Stimulated activated CD4-positive, alpha-beta T cell treated with anti-CD3 and anti-CD28 coated beads, Interleukin-12 subunit alpha, Interleukin-12 subunit beta, amount 100 ng/mL, for 48 hours (primary cell): Measurements from ENCODE around the gene TSPY10.
"Not testable (repeated sequence)": the region's sequence is repeated elsewhere in the genome, so short reads cannot be mapped to it uniquely, and the experiment has no call there.

Source experiments
- DNase-seq, 3 donors: peaks; one replicate each; pipeline ENCODE4 v3.0.0-alpha.2; 2020; ENCODE audit warnings: low read depth in 2 of 3, low spot score in 1 of 3

Gene TSPY10

DNA sequence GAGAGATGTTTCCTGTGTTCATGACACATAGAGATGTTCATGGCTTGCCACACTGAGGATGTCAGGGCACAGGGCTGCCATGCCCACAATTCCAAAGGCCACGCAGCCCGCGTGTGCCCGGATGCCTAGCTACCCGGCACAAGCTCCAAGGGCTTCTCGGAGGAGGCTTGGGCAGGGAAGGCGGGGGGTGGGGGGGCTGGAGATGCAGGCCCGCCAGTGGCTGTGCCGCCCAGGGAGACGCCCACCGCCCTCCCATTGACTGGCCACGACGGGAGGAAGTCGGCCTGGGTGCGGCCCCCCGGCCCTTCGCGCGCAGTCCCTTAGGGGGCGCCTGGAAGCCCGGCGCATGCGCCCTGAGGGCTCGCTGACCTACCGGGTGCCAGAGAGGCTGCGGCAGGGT is at the start of gene TSPY10:
TSS of gene TSPY10 (plus strand) at position 301 of the 400 bp plus-strand sequence. CDS start at position 347, 46 bp downstream.
- not testable (repeated sequence) for DNase-seq

GRCh38 chrY:9486967-9487366 is 40.7 kb upstream of the TSPY10 start, which contains the start of gene TSPY9:
Gene TSPY9, plus strand, starts transcription at chrY:9487267. Its CDS starts 46 bp downstream, at chrY:9487313.
- not testable (repeated sequence) for DNase-seq

DNA sequence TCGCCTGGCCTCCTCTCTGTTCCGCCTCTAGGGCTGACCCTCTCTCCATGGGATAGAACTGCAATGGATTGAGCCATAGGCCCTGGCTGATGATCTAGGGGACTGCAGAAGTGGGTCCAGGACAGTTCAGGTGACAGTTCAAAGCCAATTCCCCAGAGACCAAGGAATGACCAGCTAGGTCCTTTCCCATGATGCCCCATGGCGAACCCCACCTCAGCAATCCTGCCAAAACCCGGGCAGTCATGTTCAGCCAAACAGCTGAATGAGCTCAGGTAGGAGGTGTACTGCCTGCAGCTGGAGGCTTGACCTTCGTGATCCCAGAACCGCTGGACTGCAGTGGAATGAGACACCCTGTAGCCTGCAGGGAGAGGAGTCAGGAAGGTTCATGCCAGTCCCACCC is 23.3 kb upstream of the TSPY10 start:
- not testable (repeated sequence) for DNase-seq

- DNase-seq: not testable (repeated sequence)
Observed at GRCh38 chrY:9516287-9516686, 11.4 kb upstream of the TSPY10 start.
